ENCODE results near the gene LNX1. TPM values are rescaled to one million over a fixed set of nuclear protein-coding genes. Genes with fewer than 3 reads are reported as not detected.

LNX1 gene
- total and polyA plus RNA-seq, 2 of the 8 experiments (the other 6 are each of a cell fraction or from before 2014, with no cell fraction given) = 2.7 to 3.8 TPM

GRCh38 chr4:53507058-53507457 lies 84.2 kb downstream of the LNX1 start (continued):
- TF ChIP-seq HDAC6 (IDR thresholded peaks at IDR 0.05; ENCODE audit: low read depth, low read length) = no peak
- TF ChIP-seq SP2 (IDR thresholded peaks at IDR 0.05; ENCODE audit: low read length) = no peak
- no peak for TF ChIP-seq BACH1 (IDR thresholded peaks at IDR 0.05; ENCODE audit: low read length)
- TF ChIP-seq CBX8 (IDR thresholded peaks at IDR 0.05; ENCODE audit: borderline replicate concordance, low read depth, low read length) = no peak
- no peak for TF ChIP-seq YY1 (IDR thresholded peaks at IDR 0.05; ENCODE audit: low read depth, low read length)
- no peak for TF ChIP-seq NRF1 (IDR thresholded peaks at IDR 0.05; ENCODE audit: low read depth, low read length)
- no peak for TF ChIP-seq GABPA (IDR thresholded peaks at IDR 0.05; ENCODE audit: borderline replicate concordance, insufficient read depth, low read length)
- TF ChIP-seq CHD1 (IDR thresholded peaks at IDR 0.05; ENCODE audit: low read depth, low read length) = no peak

Measured in H1 (cell line).